HG03039 (cell line): ENCODE results near the gene CIROP.

Source experiments
- ATAC-seq: cut with Tn5 transposase; IDR thresholded peaks from one replicate; pipeline ENCODE4 v1.9.1; 2021; ENCODE audit warnings: mild to moderate bottlenecking, moderate library complexity; ENCODE audit not compliant: unreplicated experiment

Gene CIROP

GRCh38 chr14:23094666-23095195 is 10.1 kb downstream of the CIROP start, which contains the start of gene ACIN1:
Gene ACIN1, minus strand, starts transcription at chr14:23095136. Its CDS starts 24 bp downstream, at chr14:23095112.
- peak; percentile 26 for ATAC-seq

- ATAC-seq, result no peak
These were observed 10.7 kb downstream of the CIROP start for GRCh38 chr14:23093991-23094665.

GRCh38 chr14:23093526-23093925 is 11.3 kb downstream of the CIROP start:
- ATAC-seq, result no peak

GRCh38 chr14:23093104-23093503 is 11.7 kb downstream of the CIROP start:
- ATAC-seq, result no peak

GRCh38 chr14:23091294-23092225 is 13.2 kb downstream of the CIROP start:
- no peak for ATAC-seq

GRCh38 chr14:23090254-23090636 is 14.5 kb downstream of the CIROP start:
- no peak for ATAC-seq

- no peak for ATAC-seq
These were observed 15.1 kb downstream of the CIROP start for GRCh38 chr14:23089498-23090253.

GRCh38 chr14:23086565-23086964 is 18.2 kb downstream of the CIROP start:
- ATAC-seq, result no peak

- ATAC-seq, result no peak
These were observed 19.3 kb downstream of the CIROP start for GRCh38 chr14:23085458-23085857.

GRCh38 chr14:23080474-23080873 is 24.3 kb downstream of the CIROP start:
- ATAC-seq, result no peak

- no peak for ATAC-seq
These were observed 25.1 kb downstream of the CIROP start for GRCh38 chr14:23079716-23080115.

- ATAC-seq, result no peak
These were observed 26.1 kb downstream of the CIROP start for GRCh38 chr14:23078692-23079116.

- ATAC-seq, result no peak
These were observed 26.8 kb downstream of the CIROP start for GRCh38 chr14:23077962-23078361.

- ATAC-seq, result no peak
These were observed 27.9 kb downstream of the CIROP start for GRCh38 chr14:23076785-23077408.

GRCh38 chr14:23074906-23075305 is 29.9 kb downstream of the CIROP start:
- no peak for ATAC-seq

- ATAC-seq, result no peak
These were observed 32.8 kb downstream of the CIROP start for GRCh38 chr14:23071921-23072539.

- ATAC-seq, result peak; percentile 88
These were observed 33.4 kb downstream of the CIROP start for GRCh38 chr14:23071244-23071920.

- ATAC-seq, result no peak
These were observed 34.3 kb downstream of the CIROP start for GRCh38 chr14:23070262-23071129.

GRCh38 chr14:23069413-23069806 is 35.4 kb downstream of the CIROP start:
- no peak for ATAC-seq
